ENCODE results near the gene CDC42EP3.

CDC42EP3 gene, protein sequence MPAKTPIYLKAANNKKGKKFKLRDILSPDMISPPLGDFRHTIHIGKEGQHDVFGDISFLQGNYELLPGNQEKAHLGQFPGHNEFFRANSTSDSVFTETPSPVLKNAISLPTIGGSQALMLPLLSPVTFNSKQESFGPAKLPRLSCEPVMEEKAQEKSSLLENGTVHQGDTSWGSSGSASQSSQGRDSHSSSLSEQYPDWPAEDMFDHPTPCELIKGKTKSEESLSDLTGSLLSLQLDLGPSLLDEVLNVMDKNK

DNA sequence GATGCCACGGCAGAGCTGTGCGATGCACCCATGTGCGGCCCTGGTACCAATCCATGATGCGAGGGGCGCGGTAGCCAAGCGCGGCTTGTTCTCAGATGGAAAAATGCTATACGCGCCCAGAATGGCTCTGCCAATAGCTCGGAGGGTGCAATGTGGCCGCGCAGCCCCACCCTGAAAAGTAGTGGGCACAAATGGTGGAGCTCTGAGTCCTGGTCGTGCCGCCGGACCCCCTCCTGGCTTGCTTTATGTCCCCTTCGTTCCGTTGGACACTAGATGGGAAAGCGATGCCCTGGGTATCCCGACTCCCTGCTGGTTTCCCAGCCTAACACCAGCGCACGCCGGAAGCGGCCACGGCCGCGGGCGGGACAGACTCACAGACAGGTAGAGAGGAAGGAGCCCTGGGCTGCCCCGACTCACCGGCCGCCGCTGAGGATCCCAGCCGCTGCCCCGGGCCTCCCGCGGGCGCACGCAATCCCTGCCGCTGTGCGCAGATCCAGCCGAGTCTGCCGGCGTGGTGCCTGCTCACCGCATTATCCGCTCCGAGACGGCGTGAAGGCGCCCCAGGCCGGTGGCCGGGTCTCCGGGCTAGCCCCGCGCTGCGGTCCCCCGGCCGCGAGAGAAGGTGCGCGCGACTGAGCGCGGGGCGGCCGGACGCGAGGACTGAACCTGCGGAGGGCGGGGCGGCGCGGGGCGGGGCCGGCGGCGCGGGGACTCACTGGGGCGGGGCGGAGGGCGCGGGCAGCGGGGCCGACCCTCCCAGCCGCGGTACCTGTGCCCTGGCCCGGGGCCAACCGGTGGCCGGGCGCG lies at the start of gene CDC42EP3:
CDC42EP3 (minus strand) TSS at position 634 of the 807 bp plus-strand sequence. CDS start 25,055 bp downstream, outside the sequence.
- no peak for DNase-seq (ENCODE audit: low read depth, low spot score)

DNA sequence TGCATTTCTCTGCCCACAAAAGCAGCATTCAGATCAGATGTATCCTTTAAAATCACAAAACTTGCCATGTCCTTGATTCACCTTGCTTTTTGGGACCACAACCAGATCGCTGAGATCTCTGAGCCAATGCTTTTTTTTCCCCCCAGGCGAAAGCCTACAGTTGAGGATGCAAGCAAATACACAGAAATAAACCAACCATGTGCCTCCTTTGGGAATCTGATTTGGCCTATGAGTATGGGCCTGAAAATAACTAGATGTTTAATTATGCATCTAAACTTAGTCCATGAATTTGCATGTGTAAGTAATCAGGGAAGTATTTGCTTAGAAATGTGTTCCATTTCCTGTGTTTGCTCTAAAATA lies 49.7 kb upstream of the CDC42EP3 start:
- no peak for DNase-seq (ENCODE audit: low read depth, low spot score)

GRCh38 chr2:37720533-37721200 lies 49.2 kb upstream of the CDC42EP3 start:
- DNase-seq (ENCODE audit: low read depth, low spot score): no peak

DNA sequence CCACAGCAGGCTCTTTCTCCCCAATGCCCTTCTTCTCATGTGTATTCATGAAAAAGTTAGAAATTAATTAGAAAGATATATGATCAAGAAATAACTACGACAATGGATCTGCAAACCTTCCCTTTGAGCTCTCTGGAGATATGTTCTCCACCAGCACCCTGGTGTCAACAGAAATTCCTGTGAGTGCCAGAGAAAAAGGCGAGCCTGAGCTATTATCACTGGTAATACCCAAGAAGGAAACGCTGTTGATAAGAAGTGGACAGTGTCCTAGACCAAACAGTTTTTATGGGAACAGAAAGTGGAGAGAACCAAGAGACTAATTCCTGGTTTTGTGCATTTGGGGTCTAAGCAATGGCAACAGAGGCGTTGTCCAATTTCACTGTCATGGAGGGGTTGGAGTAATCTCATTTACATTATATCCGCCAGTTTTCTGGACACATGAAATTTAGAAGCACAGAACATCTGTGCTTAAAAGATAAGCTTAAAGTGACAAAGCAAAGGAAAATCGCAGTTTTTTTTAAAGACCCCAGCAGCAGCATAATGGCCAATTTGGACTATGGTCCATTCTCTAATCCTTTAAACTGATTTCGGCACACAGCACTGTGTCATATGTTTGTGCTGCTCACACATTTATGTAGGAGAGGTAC lies 47.2 kb upstream of the CDC42EP3 start:
- no peak for DNase-seq (ENCODE audit: low read depth, low spot score)

- no peak for DNase-seq (ENCODE audit: low read depth, low spot score)
These were observed 41.8 kb upstream of the CDC42EP3 start for GRCh38 chr2:37713258-37713700.

DNA sequence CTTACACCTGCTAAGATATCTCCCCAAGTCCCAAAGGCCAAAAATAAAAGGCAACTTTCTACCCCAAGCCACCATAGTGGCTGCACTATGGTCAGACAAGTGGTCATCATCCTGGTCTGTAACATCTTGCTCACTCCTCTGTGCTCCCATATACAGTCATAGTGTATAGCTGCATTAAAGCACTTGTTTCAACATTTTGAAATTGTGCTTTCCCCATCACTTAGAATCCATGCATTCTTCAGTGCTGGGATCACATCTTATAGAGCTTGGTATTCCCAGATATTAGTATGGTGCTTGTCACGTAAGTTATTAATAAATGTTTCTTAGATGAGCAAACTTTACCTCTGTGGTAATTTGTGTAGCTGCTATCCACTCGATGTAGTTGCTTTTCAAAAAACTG lies 40.4 kb upstream of the CDC42EP3 start:
- no peak for DNase-seq (ENCODE audit: low read depth, low spot score)

GRCh38 chr2:37711308-37711731 lies 39.9 kb upstream of the CDC42EP3 start:
- DNase-seq (ENCODE audit: low read depth, low spot score): peak; percentile 28

DNA sequence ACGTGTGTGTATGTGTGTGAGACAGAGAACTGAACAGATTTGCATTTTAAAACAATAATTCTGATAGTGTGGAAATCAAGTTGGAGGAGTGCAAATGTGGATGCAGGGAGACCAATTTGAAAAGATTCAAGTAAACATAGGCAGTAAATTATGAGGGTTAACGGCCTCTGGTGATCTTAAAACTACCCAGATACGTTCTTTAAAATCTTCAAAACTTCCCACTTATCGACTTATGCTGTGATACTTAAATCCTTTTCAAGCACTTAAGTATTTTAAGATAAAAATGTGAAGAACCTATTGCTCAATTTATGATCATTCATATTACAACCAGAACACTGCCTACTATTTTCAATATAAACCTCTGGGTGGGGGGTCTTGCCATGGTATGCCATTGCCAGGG lies 37.7 kb upstream of the CDC42EP3 start:
- no peak for DNase-seq (ENCODE audit: low read depth, low spot score)

GRCh38 chr2:37708146-37708545 lies 36.7 kb upstream of the CDC42EP3 start:
- DNase-seq (ENCODE audit: low read depth, low spot score): no peak

- DNase-seq (ENCODE audit: low read depth, low spot score): no peak
These were observed 36.0 kb upstream of the CDC42EP3 start for GRCh38 chr2:37707393-37707792.

DNA sequence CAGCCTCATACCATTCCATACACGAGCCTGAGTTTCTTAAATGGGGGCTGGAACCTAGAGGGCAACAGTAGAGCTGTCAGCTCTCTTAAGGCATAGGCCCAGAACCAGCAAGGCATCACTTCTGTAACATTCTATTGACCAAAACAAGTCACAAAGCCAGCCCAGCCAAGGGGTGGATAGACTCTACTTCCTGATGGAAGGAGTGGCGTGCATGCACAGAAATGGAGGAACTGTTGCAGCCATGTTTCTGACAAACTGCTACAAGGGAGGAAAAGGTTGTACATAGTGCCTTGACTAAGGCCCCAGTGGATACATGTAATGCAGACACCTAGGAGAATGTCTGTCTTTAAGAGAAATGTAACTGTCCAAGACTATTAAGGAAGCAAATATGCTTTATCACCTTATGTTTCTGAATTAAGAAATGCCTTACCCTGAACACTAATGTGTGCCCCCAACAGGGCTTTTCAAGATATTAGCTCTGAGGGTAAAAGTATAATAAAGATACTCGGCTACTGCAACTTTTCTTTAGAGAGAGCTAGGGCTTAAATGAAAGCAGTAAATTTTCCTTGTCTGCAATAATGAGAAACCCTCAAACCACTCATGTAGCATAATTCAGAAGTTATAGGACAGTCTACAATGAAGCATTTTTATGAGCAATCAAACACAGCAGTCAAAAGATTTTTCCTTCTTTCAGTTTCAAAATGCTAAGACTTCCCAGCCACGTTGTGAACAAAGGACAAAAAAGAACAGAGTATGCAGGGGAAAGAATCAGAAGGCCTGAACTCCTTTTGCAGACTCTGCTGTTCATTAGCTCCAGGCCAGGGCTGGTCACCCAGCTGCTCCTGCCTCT lies 35.1 kb upstream of the CDC42EP3 start:
- no peak for DNase-seq (ENCODE audit: low read depth, low spot score)

GRCh38 chr2:37705191-37705590 lies 33.7 kb upstream of the CDC42EP3 start:
- DNase-seq (ENCODE audit: low read depth, low spot score): no peak

- DNase-seq (ENCODE audit: low read depth, low spot score): no peak
These were observed 27.6 kb upstream of the CDC42EP3 start for GRCh38 chr2:37698931-37699481.

DNA sequence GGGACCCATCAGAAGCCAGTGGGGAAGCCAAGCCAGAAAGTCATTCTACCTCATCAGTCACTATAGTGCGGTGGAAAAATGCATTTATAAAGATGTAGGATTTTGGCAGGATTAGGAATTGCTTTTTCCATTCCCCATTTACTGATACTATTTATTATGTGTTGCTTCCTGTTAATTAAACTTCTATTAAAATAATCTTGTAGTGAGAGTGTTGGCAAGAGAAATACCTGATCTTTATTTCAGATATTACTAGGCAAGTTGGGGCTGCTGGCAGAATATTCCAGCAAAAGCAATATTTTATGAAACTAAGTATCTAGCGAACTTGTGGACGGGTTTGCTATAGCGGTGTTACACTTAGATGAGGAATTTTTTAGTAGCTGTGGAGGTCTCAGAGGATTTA lies 23.9 kb upstream of the CDC42EP3 start:
- DNase-seq (ENCODE audit: low read depth, low spot score): no peak

GRCh38 chr2:37692711-37693110 lies 21.3 kb upstream of the CDC42EP3 start:
- no peak for DNase-seq (ENCODE audit: low read depth, low spot score)

DNA sequence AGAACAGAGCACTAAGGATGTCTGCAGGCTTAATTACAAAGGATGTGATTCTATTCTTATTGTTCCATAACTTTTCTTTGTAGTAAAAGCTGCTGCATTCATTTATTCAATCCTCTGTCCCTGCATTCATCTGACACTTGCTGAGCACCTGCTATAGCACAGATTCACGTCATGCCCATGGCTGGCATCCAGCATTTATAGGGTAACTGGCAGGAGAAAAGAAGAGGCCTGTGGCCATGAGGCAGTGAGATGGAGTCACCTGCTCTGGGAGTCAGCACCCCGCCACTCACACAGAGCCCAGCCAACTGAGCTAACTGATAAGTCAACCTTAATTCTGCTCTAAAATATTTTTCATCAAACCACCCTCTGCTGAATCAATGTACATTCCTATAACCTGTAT lies 18.3 kb upstream of the CDC42EP3 start:
- DNase-seq (ENCODE audit: low read depth, low spot score): no peak

- DNase-seq (ENCODE audit: low read depth, low spot score): no peak
These were observed 17.5 kb upstream of the CDC42EP3 start for GRCh38 chr2:37688771-37689468.

DNA sequence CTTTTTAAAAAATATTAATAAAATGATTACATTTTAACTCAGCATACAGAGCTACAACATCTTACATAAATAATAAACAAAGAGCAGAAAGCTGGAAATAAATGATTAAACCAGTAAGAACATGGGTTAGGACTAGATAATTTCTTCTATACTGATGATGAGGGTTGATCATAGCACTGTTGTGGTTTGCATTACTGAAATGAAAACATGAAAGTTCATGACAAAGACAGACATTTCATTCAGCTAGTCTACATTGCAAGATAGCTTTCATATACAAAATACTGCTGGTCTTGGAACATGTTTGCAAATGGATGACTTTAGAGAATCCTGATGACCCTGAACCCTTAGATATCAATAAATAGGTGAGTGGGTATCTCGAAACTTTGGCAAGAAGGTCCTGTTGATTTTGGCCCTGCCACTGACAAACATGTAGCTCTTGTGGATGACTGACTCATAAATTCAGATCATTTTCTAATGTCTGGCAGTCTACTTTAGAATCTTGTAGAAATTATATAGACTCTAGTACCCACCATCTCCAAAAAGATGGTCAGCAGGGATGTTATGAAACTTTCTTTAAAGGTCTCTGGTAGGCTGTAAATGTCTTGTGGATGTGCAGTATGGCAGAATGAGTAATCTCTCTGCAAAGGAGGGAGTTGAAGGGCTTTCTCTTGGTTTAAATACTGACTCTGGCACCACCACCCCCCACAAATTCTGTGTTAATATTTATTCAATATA lies 15.5 kb upstream of the CDC42EP3 start:
- DNase-seq (ENCODE audit: low read depth, low spot score): no peak

- DNase-seq (ENCODE audit: low read depth, low spot score): no peak
These were observed 13.4 kb upstream of the CDC42EP3 start for GRCh38 chr2:37684809-37685208.
